HepG2 (cell line): ENCODE data around the gene ZC2HC1B. TPM values are rescaled to one million over a fixed set of nuclear protein-coding genes. Genes with fewer than 3 reads are reported as not detected.

Experiments used
- ATAC-seq: fragments of 200-7000 bp; cut with Tn5 transposase; 3 replicates; pipeline ENCODE4 v1.9.1; 2020; ENCODE audit warnings: mild to moderate bottlenecking, moderate library complexity
- BruUV-seq: library from RNA; stranded (reverse); fragments of 400-500 nt; replicated peaks from 2 replicates; lab custom pipeline; 2021; lab: Mats Ljungman, UMichigan
- CTCF ChIA-PET: fragments of 300-600 bp; formaldehyde crosslinking; extraction: SDS; loops from one replicate; lab custom pipeline; 2021; ENCODE audit warnings: low total read pairs, inconsistent platforms, low intra/inter-chr PET ratio; lab: Yijun Ruan, JAX
- POLR2A ChIA-PET: fragments of 350-600 bp; sonication (Branson Sonifier 250); formaldehyde crosslinking; loops from one replicate; lab custom pipeline; 2020; ENCODE audit warnings: antibody characterized with exemption, inconsistent platforms; lab: Yijun Ruan, JAX
- DNase-seq: peaks from one replicate; pipeline ENCODE4 v3.0.0-alpha.2; 2015; ENCODE audit warnings: low spot score
- FAIRE-seq: peaks from 3 replicates; lab custom pipeline; 2011; peaks lifted over from hg19 to GRCh38; lab: Jason Lieb, UNC
- H2AFZ ChIP-seq: one replicate; pipeline ENCODE4 v1.6.1; 2011; ENCODE audit warnings: low read length, inconsistent platforms
- H3K27ac ChIP-seq: fragments of 300-600 bp; 3 replicates; pipeline ENCODE4 v1.8.0; 2011; ENCODE audit warnings: mixed run types, mild to moderate bottlenecking, mixed read lengths, low read length, inconsistent platforms; ENCODE audit not compliant: insufficient read depth; ENCODE audit errors: extremely low read length
- H3K27me3 ChIP-seq, 2 experiments: fragments of 200-600 bp in 1 of 2; 2 replicates in 1 of 2; 3 replicates in 1 of 2; pipeline versions ENCODE4 v1.6.0 to v1.8.0; 2011; ENCODE audit warnings: low read length in 2 of 2, mild to moderate bottlenecking in 2 of 2, moderate library complexity in 2 of 2, inconsistent platforms in 1 of 2; ENCODE audit not compliant: insufficient read depth in 2 of 2, control insufficient read depth in 1 of 2
- H3K36me3 ChIP-seq, 2 experiments: fragments of 200-600 bp in 1 of 2; replicated peaks in 1 of 2; 2 replicates in 1 of 2; 3 replicates in 1 of 2; pipeline versions ENCODE4 v1.5.1 to v1.8.0; 2011; ENCODE audit warnings: low read length in 2 of 2, inconsistent platforms in 1 of 2; ENCODE audit not compliant: insufficient read depth in 2 of 2, control insufficient read depth in 1 of 2
- H3K4me1 ChIP-seq: 2 replicates; pipeline ENCODE4 v1.5.1; 2012; ENCODE audit warnings: low read length, inconsistent platforms; ENCODE audit not compliant: insufficient read depth
- H3K4me2 ChIP-seq: 2 replicates; pipeline ENCODE4 v1.6.0; 2011; ENCODE audit warnings: low read depth, low read length, inconsistent platforms
- H3K4me3 ChIP-seq, 3 experiments: fragments of 200-600 bp in 1 of 3; sonication (generic), shearing (Covaris generic) in 1 of 3; replicated peaks in 1 of 3; 2 replicates each; pipeline ENCODE4 v1.5.1; 2011 to 2016; ENCODE audit warnings: low read length in 3 of 3, inconsistent platforms in 2 of 3, low read depth in 2 of 3, mild to moderate bottlenecking in 2 of 3, control low read depth in 1 of 3, mixed read lengths in 1 of 3; ENCODE audit not compliant: insufficient read depth in 1 of 3
- H3K79me2 ChIP-seq: one replicate; pipeline ENCODE4 v1.6.1; 2011; ENCODE audit warnings: low read length, inconsistent platforms; ENCODE audit not compliant: insufficient read depth
- H3K9ac ChIP-seq: 2 replicates; pipeline ENCODE4 v1.6.0; 2011; ENCODE audit warnings: mild to moderate bottlenecking, low read depth, low read length, inconsistent platforms; ENCODE audit not compliant: insufficient read depth
- H3K9me3 ChIP-seq: 2 replicates; pipeline ENCODE4 v1.5.1; 2012; ENCODE audit warnings: mild to moderate bottlenecking, low read length
- H4K20me1 ChIP-seq: 2 replicates; pipeline ENCODE4 v1.6.0; 2011; ENCODE audit warnings: inconsistent platforms, mild to moderate bottlenecking, low read length, moderate library complexity; ENCODE audit not compliant: insufficient read depth
- GATAD1 ChIP-seq: IDR thresholded peaks from 2 replicates; pipeline ENCODE4 v1.6.1; 2016; ENCODE audit warnings: missing genetic modification reagents, missing compliant biosample characterization
- HMGXB3 ChIP-seq: sonication (generic); formaldehyde crosslinking; IDR thresholded peaks from 2 replicates; pipeline ENCODE4 v1.4.0; 2020; ENCODE audit warnings: missing genetic modification reagents, borderline replicate concordance
- KDM4B ChIP-seq: sonication (generic); formaldehyde crosslinking; IDR thresholded peaks from 2 replicates; pipeline ENCODE4 v1.4.0; 2020; ENCODE audit warnings: missing genetic modification reagents
- MAZ ChIP-seq, 2 experiments: sonication (generic) in 1 of 2; formaldehyde crosslinking in 1 of 2; IDR thresholded peaks; 2 replicates each; pipeline versions ENCODE4 v1.5.0 to v1.6.1; 2012 to 2020; ENCODE audit warnings: low read depth in 2 of 2, mild to moderate bottlenecking in 2 of 2, borderline replicate concordance in 1 of 2, improper control_type of control experiment in 1 of 2, low read length in 1 of 2, missing genetic modification reagents in 1 of 2, moderate library complexity in 1 of 2
- MED1 ChIP-seq: sonication (generic); formaldehyde crosslinking; IDR thresholded peaks from 2 replicates; pipeline ENCODE4 v1.4.0; 2020; ENCODE audit warnings: missing genetic modification reagents
- MIER2 ChIP-seq: IDR thresholded peaks from 2 replicates; pipeline ENCODE4 v1.6.1; 2016; ENCODE audit warnings: missing biosample characterization, missing genetic modification reagents
- MLX ChIP-seq: IDR thresholded peaks from 2 replicates; pipeline ENCODE4 v1.6.1; 2016
- REXO4 ChIP-seq: sonication (generic); formaldehyde crosslinking; IDR thresholded peaks from 2 replicates; pipeline ENCODE4 v1.8.0; 2022; ENCODE audit warnings: missing genetic modification reagents, mild to moderate bottlenecking, borderline replicate concordance
- SIX4 ChIP-seq: sonication (generic); formaldehyde crosslinking; IDR thresholded peaks from 2 replicates; pipeline ENCODE4 v1.4.0; 2020; ENCODE audit warnings: missing genetic modification reagents
- TFAP4 ChIP-seq: sonication (generic); IDR thresholded peaks from 2 replicates; pipeline ENCODE4 v1.6.1; 2016; ENCODE audit warnings: low read depth, borderline replicate concordance
- TFE3 ChIP-seq: IDR thresholded peaks from 2 replicates; pipeline ENCODE4 v1.6.1; 2016
- ZBTB49 ChIP-seq: sonication (generic); formaldehyde crosslinking; IDR thresholded peaks from 2 replicates; pipeline ENCODE4 v1.4.0; 2020; ENCODE audit warnings: missing genetic modification reagents, borderline replicate concordance
- ZMYM4 ChIP-seq: sonication (generic); formaldehyde crosslinking; IDR thresholded peaks from 2 replicates; pipeline ENCODE4 v1.8.1; 2023; ENCODE audit warnings: mild to moderate bottlenecking, missing genetic modification reagents
- ZNF446 ChIP-seq: sonication (generic); formaldehyde crosslinking; IDR thresholded peaks from 2 replicates; pipeline ENCODE4 v1.5.0; 2020; ENCODE audit warnings: mild to moderate bottlenecking, missing genetic modification reagents
- WGBS: methylation state at CpG from one replicate; pipeline ENCODE4 v1.1.6; 2017; ENCODE audit warnings: low lambda C conversion rate; 5-methylcytosine and 5-hydroxymethylcytosine counted together
- in situ Hi-C: cut with HindIII; loops from 2 replicates; pipeline ENCODE4 v1.10.0; 2017; ENCODE audit warnings: low pct_unique_long_range_greater_than_20kb; ENCODE audit not compliant: extremely low pct_ligation_motif_present
- intact Hi-C: fragments of 100-400 bp; cut with micrococcal nuclease; formaldehyde crosslinking; loops from one replicate; pipeline ENCODE4 v1.10.0; 2022; ENCODE audit not compliant: unreplicated experiment
- polyA plus RNA-seq, 8 experiments: library from polyadenylated mRNA; depleted of rRNA in 3 of 8; stranded (reverse) in 7 of 8; unstranded in 1 of 8; fragments of >200 nt; fragmentation: Illumina TruSeq in 4 of 8; extraction: Trizol in 4 of 8; gene quantifications; 2 replicates each; pipeline versions ENCODE4 v1.2.1 to v1.2.3, GENCODE V29; 2011 to 2016; ENCODE audit warnings: low read depth in 4 of 8, missing spikeins in 1 of 8, mixed read lengths in 1 of 8; ENCODE audit not compliant: insufficient read depth in 1 of 8
- total RNA-seq, 5 experiments: library from RNA; depleted of rRNA; stranded (reverse); fragments of >200 nt; fragmentation: Illumina TruSeq; extraction: Trizol; gene quantifications; 2 replicates each; pipeline ENCODE4 v1.2.3, GENCODE V29; 2016; ENCODE audit warnings: low read depth in 1 of 5

ZC2HC1B gene
- total and polyA plus RNA-seq, 2 of the 13 experiments (the other 11 are each of a cell fraction or from before 2014, with no cell fraction given): not detected

GRCh38 chr6:143969077-143969476, 104.8 kb downstream of the ZC2HC1B start:
- CTCF ChIA-PET: no interaction called here
- TF ChIP-seq SIX4 (no peak), ZNF446 (no peak), KDM4B (no peak), MAZ (IDR thresholded peaks at IDR 0.05; ENCODE audit: borderline replicate concordance, low read depth, low read length) (no peak), MAZ (CRISPR knock-in tag; IDR thresholded peaks at IDR 0.05; ENCODE audit: low read depth) (no peak), GATAD1 (CRISPR knock-in tag) (no peak), ZBTB49 (no peak), TFE3 (CRISPR knock-in tag) (no peak), TFAP4 (no peak), REXO4 (CRISPR knock-in tag) (no peak), MIER2 (no peak), ZMYM4 (CRISPR knock-in tag) (no peak), HMGXB3 (CRISPR knock-in tag) (no peak), MLX (CRISPR knock-in tag) (no peak), MED1 (no peak)

More at GRCh38 chr6:143969077-143969476, 104.8 kb downstream of the ZC2HC1B start:
- H3K4me3 ChIP-seq: no peak overlapping the region
- no peaks in the 10 kb centered on the region for H4K20me1 ChIP-seq
- POLR2A ChIA-PET: no interaction called here
- no peak overlapping the region for H3K9ac ChIP-seq
- in situ Hi-C loops (no loop called here), intact Hi-C loops (no loop called here)
- no peak overlapping the region for H2AFZ ChIP-seq
- ATAC-seq: no peak
- H3K27me3 ChIP-seq: no peaks in the 10 kb centered on the region; a peak in 1 of 5 replicates
- no peak overlapping the region for H3K4me2 ChIP-seq
- H3K9me3 ChIP-seq: no peaks in the 10 kb centered on the region
- no peaks in the 10 kb centered on the region for H3K36me3 ChIP-seq
- BruUV-seq: no TSS peak
- H3K27ac ChIP-seq: no peak overlapping the region
- WGBS: 20% methylated on average over 2 of the region's 2 CpGs
- FAIRE-seq: no peak
- no peaks in the 10 kb centered on the region for H3K79me2 ChIP-seq
- peaks cover 20% of the 10 kb centered on the region for H3K4me1 ChIP-seq
- no peak for DNase-seq
